Common myeloid progenitor, CD34-positive (primary cell): ENCODE data around the gene SEMA4B.

Experiments
- CTCF ChIA-PET: fragments of 350-600 bp; sonication (Branson Sonifier 250); formaldehyde crosslinking; loops from one replicate; lab custom pipeline; 2021; ENCODE audit warnings: antibody characterized with exemption; lab: Charles Lee
- POLR2A ChIA-PET: fragments of 350-600 bp; sonication (Branson Sonifier 250); formaldehyde crosslinking; loops from one replicate; lab custom pipeline; 2021; ENCODE audit warnings: antibody characterized with exemption; lab: Charles Lee
- DNase-seq, 3 donors: peaks; one replicate each; pipeline versions ENCODE4 v3.0.0 to v3.0.0-alpha.2; 2013
- H3K27ac ChIP-seq, 2 experiments: 1 replicate in 1 of 2; 2 replicates in 1 of 2; pipeline ENCODE4 v1.7.0; 2013; ENCODE audit warnings: inconsistent platforms in 2 of 2, low read length in 2 of 2, mild to moderate bottlenecking in 2 of 2, low read depth in 1 of 2, moderate library complexity in 1 of 2; ENCODE audit not compliant: severe bottlenecking in 2 of 2, insufficient read depth in 1 of 2, poor library complexity in 1 of 2
- H3K27me3 ChIP-seq, 5 experiments: replicated peaks in 2 of 5; 1 replicate in 3 of 5; 2 replicates in 2 of 5; pipeline versions ENCODE4 v1.6.1 to v1.7.0; 2013; ENCODE audit warnings: low read length in 4 of 5, mild to moderate bottlenecking in 2 of 5, moderate library complexity in 2 of 5, inconsistent platforms in 1 of 5; ENCODE audit not compliant: insufficient read depth in 5 of 5, control insufficient read depth in 4 of 5
- H3K36me3 ChIP-seq, 4 experiments: 1 replicate in 2 of 4; 2 replicates in 2 of 4; pipeline versions ENCODE4 v1.6.1 to v1.7.0; 2013; ENCODE audit warnings: low read length in 3 of 4, control low read depth in 1 of 4, mild to moderate bottlenecking in 1 of 4; ENCODE audit not compliant: control insufficient read depth in 4 of 4, insufficient read depth in 4 of 4
- H3K4me1 ChIP-seq, 4 experiments: 1 replicate in 3 of 4; 2 replicates in 1 of 4; pipeline versions ENCODE4 v1.6.1 to v1.7.1; 2013; ENCODE audit warnings: low read length in 3 of 4, mild to moderate bottlenecking in 3 of 4, control low read depth in 1 of 4, inconsistent platforms in 1 of 4, moderate library complexity in 1 of 4; ENCODE audit not compliant: control insufficient read depth in 4 of 4, insufficient read depth in 4 of 4; ENCODE audit errors: control extremely low read depth in 1 of 4
- H3K4me3 ChIP-seq, 7 experiments: 1 replicate in 4 of 7; 2 replicates in 3 of 7; pipeline versions ENCODE4 v1.5.1 to v1.7.0; 2013; ENCODE audit warnings: mild to moderate bottlenecking in 7 of 7, low read length in 6 of 7, moderate library complexity in 6 of 7, inconsistent platforms in 2 of 7, low read depth in 2 of 7, control low read depth in 1 of 7; ENCODE audit not compliant: insufficient read depth in 4 of 7, control insufficient read depth in 1 of 7; ENCODE audit errors: extremely low read depth in 1 of 7
- H3K9me3 ChIP-seq, 5 experiments: 1 replicate in 4 of 5; 2 replicates in 1 of 5; pipeline versions ENCODE4 v1.6.1 to v1.7.1; 2013; ENCODE audit warnings: low read length in 4 of 5, mild to moderate bottlenecking in 2 of 5, inconsistent platforms in 1 of 5, low read depth in 1 of 5, moderate library complexity in 1 of 5; ENCODE audit not compliant: control insufficient read depth in 4 of 5, insufficient read depth in 2 of 5; ENCODE audit errors: control extremely low read depth in 1 of 5
- WGBS: methylation state at CpG from one replicate; pipeline ENCODE4 v1.1.5; 2013; ENCODE audit not compliant: insufficient coverage; 5-methylcytosine and 5-hydroxymethylcytosine counted together

SEMA4B gene

GRCh38 chr15:90225504-90226234, 24.5 kb downstream of the SEMA4B start:
- no peaks in the 10 kb centered on the region for H3K27me3 ChIP-seq
- H3K9me3 ChIP-seq = no peaks in the 10 kb centered on the region
- POLR2A ChIA-PET = interaction anchor here (0.6 kb wide), 1 partner anchor 17 kb away, joined by 3 read pairs; no protein-coding TSS in a partner anchor
- WGBS = 96% methylated on average over 13 of the region's 18 CpGs
- H3K4me3 ChIP-seq = no peak overlapping the region
- CTCF ChIA-PET = interaction anchor here (0.7 to 1.4 kb wide), 3 partner anchors 9 to 76 kb away, joined by 3 read pairs; no protein-coding TSS in a partner anchor
- H3K27ac ChIP-seq = no peak overlapping the region
- DNase-seq = no peak
- peaks cover 2 to 59% (median 35%) of the 10 kb centered on the region in 4 experiments for H3K36me3 ChIP-seq
- H3K4me1 ChIP-seq = peaks cover 0 to 2% (median 0%) of the 10 kb centered on the region in 4 experiments

GRCh38 chr15:90227336-90227735, 26.2 kb downstream of the SEMA4B start:
- Histone ChIP-seq H3K27ac (no peak overlapping the region), H3K27me3 (no peaks in the 10 kb centered on the region), H3K36me3 (peaks cover 0 to 68% (median 43%) of the 10 kb centered on the region in 4 experiments), H3K4me3 (no peak overlapping the region), H3K4me1 (peaks cover 0 to 15% (median 5%) of the 10 kb centered on the region in 4 experiments), H3K9me3 (no peaks in the 10 kb centered on the region)
- POLR2A ChIA-PET = interaction anchor here (0.6 kb wide), 1 partner anchor 26 kb away, joined by 3 read pairs; the partner anchor contains the start of gene SEMA4B
- WGBS = 98% methylated on average over 7 of the region's 7 CpGs
- DNase-seq = no peak
- CTCF ChIA-PET = interaction anchor here (1.1 to 1.4 kb wide), 3 partner anchors 9 to 60 kb away, joined by 3 read pairs; no protein-coding TSS in a partner anchor

GRCh38 chr15:90227816-90228772, 27.0 kb downstream of the SEMA4B start:
- Histone ChIP-seq H3K27ac (no peak overlapping the region), H3K9me3 (no peaks in the 10 kb centered on the region), H3K36me3 (peaks cover 0 to 67% (median 43%) of the 10 kb centered on the region in 4 experiments), H3K4me1 (peaks cover 4 to 23% (median 12%) of the 10 kb centered on the region in 4 experiments), H3K27me3 (no peaks in the 10 kb centered on the region), H3K4me3 (no peak overlapping the region)
- CTCF ChIA-PET = interaction anchor here (1.1 to 1.4 kb wide), 5 partner anchors 9 to 59 kb away, joined by 3 read pairs; partner anchors contain the start of gene SEMA4B
- POLR2A ChIA-PET = no interaction called here
- WGBS = 92% methylated on average over 38 of the region's 38 CpGs
- no peak for DNase-seq

- Histone ChIP-seq H3K27ac (no peak overlapping the region), H3K36me3 (peaks cover 0 to 59% (median 43%) of the 10 kb centered on the region in 4 experiments), H3K27me3 (no peaks in the 10 kb centered on the region), H3K9me3 (no peaks in the 10 kb centered on the region), H3K4me1 (peaks cover 4 to 25% (median 14%) of the 10 kb centered on the region in 4 experiments), H3K4me3 (no peak overlapping the region)
- ChIA-PET CTCF (interaction anchor here (1.1 to 1.4 kb wide), 3 partner anchors 28 to 57 kb away, joined by 3 read pairs; partner anchors contain the start of gene SEMA4B), POLR2A (no interaction called here)
- no peak for DNase-seq
- 95% methylated on average over 14 of the region's 15 CpGs for WGBS
Measured at GRCh38 chr15:90228960-90229359, 27.8 kb downstream of the SEMA4B start.

- ChIA-PET POLR2A (no interaction called here), CTCF (interaction anchor here (1.1 to 4.6 kb wide), 3 partner anchors 8 to 87 kb away, joined by 3 to 26 read pairs (median 7); no protein-coding TSS in a partner anchor)
- Histone ChIP-seq H3K36me3 (peaks cover 0 to 50% (median 39%) of the 10 kb centered on the region in 4 experiments), H3K4me1 (peaks cover 7 to 34% (median 21%) of the 10 kb centered on the region in 4 experiments), H3K4me3 (no peak overlapping the region), H3K9me3 (no peaks in the 10 kb centered on the region), H3K27ac (no peak overlapping the region), H3K27me3 (no peaks in the 10 kb centered on the region)
- DNase-seq = no peak
- 93% methylated on average over 11 of the region's 12 CpGs for WGBS
Measured at GRCh38 chr15:90230071-90230494, 29.0 kb downstream of the SEMA4B start.

- ChIA-PET CTCF (interaction anchor here (1.1 to 4.6 kb wide), 4 partner anchors 9 to 88 kb away, joined by 3 to 26 read pairs (median 5); no protein-coding TSS in a partner anchor), POLR2A (no interaction called here)
- Histone ChIP-seq H3K36me3 (peaks cover 0 to 44% (median 37%) of the 10 kb centered on the region in 4 experiments), H3K4me1 (peaks cover 7 to 34% (median 22%) of the 10 kb centered on the region in 4 experiments), H3K9me3 (no peaks in the 10 kb centered on the region), H3K4me3 (no peak overlapping the region), H3K27ac (peak overlapping the region in 1 of 2 experiments; percentile 5), H3K27me3 (no peaks in the 10 kb centered on the region)
- no peak for DNase-seq
- 95% methylated on average over 8 of the region's 8 CpGs for WGBS
Measured at GRCh38 chr15:90230610-90231009, 29.5 kb downstream of the SEMA4B start.
